Measurements from ENCODE around the gene PCBP2. TPM values are rescaled to one million over a fixed set of nuclear protein-coding genes. Genes with fewer than 3 reads are reported as not detected.

Gene PCBP2
- polyA plus RNA-seq, 1 of the 3 experiments (the other 2 are of a cell fraction), result 368 TPM

DNA sequence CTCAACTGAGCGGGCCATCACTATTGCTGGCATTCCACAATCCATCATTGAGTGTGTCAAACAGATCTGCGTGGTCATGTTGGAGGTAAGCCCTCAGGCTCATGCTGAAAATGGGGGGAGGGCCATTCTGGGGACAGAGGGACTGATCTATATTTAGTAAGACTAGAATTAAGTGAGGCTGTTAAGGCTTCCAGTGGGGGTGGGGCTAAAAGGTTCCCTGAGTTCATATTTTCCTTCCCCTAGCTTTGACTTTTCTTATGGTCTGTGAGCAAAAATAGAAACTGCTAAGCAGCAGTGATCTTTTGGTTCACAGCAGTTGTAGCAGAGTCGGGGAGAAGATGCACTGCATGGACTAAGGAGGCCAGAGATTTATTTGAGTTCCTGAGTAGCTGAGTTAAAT is 9.2 kb downstream of the PCBP2 start:
- ChIA-PET CTCF (interaction anchor here (1.1 to 1.7 kb wide), 5 partner anchors 8 to 116 kb away, joined by 3 to 9 read pairs (median 4); no protein-coding TSS in a partner anchor), POLR2A (interaction anchor here (0.7 to 1.7 kb wide), 3 partner anchors 12 to 21 kb away, joined by 3 to 4 read pairs (median 3); no protein-coding TSS in a partner anchor)
- 51% methylated on average over 2 of the region's 3 CpGs for WGBS (ENCODE audit: low lambda C conversion rate)
- no peak for DNase-seq
- Histone ChIP-seq H3K79me2 (ENCODE audit: insufficient read depth) (peaks cover 98% of the 10 kb centered on the region), H3K27me3 (ENCODE audit: insufficient read depth) (no peaks in the 10 kb centered on the region), H3K4me3 (ENCODE audit: low read depth in 2 of 2, low read length in 1 of 2) (no peak overlapping the region), H2AFZ (ENCODE audit: low read depth) (no peak overlapping the region), H3K9ac (no peak overlapping the region), H3K36me3 (replicated peaks in 1 of 2; ENCODE audit: control insufficient read depth in 1 of 2, insufficient read depth in 2 of 2, low read length in 1 of 2) (peaks cover 92 to 96% of the 10 kb centered on the region in 2 experiments), H3K27ac (ENCODE audit: low read depth in 2 of 2, low read length in 1 of 2) (peak overlapping the region in 1 of 2 experiments; percentile 8; a peak in 1 of 4 replicates), H4K20me1 (ENCODE audit: insufficient read depth) (peaks cover 97% of the 10 kb centered on the region), H3K9me3 (no peaks in the 10 kb centered on the region), H3K9me2 (no peaks in the 10 kb centered on the region), H3F3A (replicated peaks; ENCODE audit: insufficient read depth) (peaks cover 47% of the 10 kb centered on the region), H3K4me2 (no peak overlapping the region), H3K4me1 (ENCODE audit: control insufficient read depth in 1 of 2, insufficient read depth in 2 of 2, low read depth in 1 of 2, low read length in 1 of 2) (peaks cover 4 to 7% of the 10 kb centered on the region in 2 experiments; a peak in 2 of 4 replicates)
- TF ChIP-seq, protein P1, sequence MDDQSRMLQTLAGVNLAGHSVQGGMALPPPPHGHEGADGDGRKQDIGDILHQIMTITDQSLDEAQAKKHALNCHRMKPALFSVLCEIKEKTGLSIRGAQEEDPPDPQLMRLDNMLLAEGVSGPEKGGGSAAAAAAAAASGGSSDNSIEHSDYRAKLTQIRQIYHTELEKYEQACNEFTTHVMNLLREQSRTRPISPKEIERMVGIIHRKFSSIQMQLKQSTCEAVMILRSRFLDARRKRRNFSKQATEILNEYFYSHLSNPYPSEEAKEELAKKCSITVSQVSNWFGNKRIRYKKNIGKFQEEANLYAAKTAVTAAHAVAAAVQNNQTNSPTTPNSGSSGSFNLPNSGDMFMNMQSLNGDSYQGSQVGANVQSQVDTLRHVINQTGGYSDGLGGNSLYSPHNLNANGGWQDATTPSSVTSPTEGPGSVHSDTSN (IDR thresholded peaks at IDR 0.05), result no peak
- TF ChIP-seq POLR2AphosphoS5 (IDR thresholded peaks at IDR 0.05; ENCODE audit: low read depth, low read length), result peak; percentile 11; the same call in 1 of the 2 replicates

DNA sequence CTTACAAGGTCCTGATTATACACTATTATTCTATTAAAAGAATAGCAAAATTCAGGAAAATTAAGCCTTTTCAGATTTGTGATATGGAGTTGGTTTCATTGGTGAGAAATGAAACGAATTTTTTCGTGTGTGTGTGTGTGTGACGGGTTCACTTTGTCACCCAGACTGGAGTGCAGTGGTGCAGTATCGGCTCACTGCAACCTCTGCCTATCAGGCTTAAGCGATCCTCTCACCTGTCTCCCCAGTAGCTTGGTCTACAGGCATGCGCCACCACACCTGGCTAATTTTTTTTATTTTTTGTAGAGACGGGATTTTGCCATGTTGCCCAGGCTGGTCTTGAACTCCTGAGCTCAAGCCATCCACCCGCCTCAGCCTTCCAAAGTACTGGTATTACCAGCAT is 9.7 kb downstream of the PCBP2 start:
- POLR2A ChIA-PET, result interaction anchor here (0.7 to 1.7 kb wide), 4 partner anchors 12 to 20 kb away, joined by 3 to 4 read pairs (median 3); no protein-coding TSS in a partner anchor
- peaks cover 4 to 7% of the 10 kb centered on the region in 2 experiments; a peak in 2 of 4 replicates for H3K4me1 ChIP-seq (ENCODE audit: control insufficient read depth in 1 of 2, insufficient read depth in 2 of 2, low read depth in 1 of 2, low read length in 1 of 2)
- CTCF ChIA-PET, result interaction anchor here (1.1 to 1.7 kb wide), 6 partner anchors 9 to 117 kb away, joined by 3 to 9 read pairs (median 4); no protein-coding TSS in a partner anchor
- no peaks in the 10 kb centered on the region for H3K9me2 ChIP-seq
- no peak for DNase-seq
- H3K9ac ChIP-seq, result no peak overlapping the region
- no peak overlapping the region for H3K4me2 ChIP-seq
- WGBS (ENCODE audit: low lambda C conversion rate), result 94% methylated on average over 8 of the region's 8 CpGs
- no peak overlapping the region for H3K27ac ChIP-seq (ENCODE audit: low read depth in 2 of 2, low read length in 1 of 2)
- TF ChIP-seq FOXJ3 (CRISPR knock-in tag; IDR thresholded peaks at IDR 0.05), result no peak
- TF ChIP-seq TEAD4 (IDR thresholded peaks at IDR 0.05; ENCODE audit: borderline replicate concordance, insufficient read depth), result no peak
- no peak for TF ChIP-seq TAF1 (IDR thresholded peaks at IDR 0.05; ENCODE audit: borderline replicate concordance, low read depth, low read length)
- TF ChIP-seq EP300 (IDR thresholded peaks at IDR 0.05; ENCODE audit: borderline replicate concordance in 1 of 2, low read depth in 1 of 2, low read length in 1 of 2), result no peak
- TF ChIP-seq MEF2A (IDR thresholded peaks at IDR 0.05; ENCODE audit: borderline replicate concordance, low read depth), result no peak
- no peak for TF ChIP-seq POLR2AphosphoS5 (IDR thresholded peaks at IDR 0.05; ENCODE audit: low read depth, low read length)
- no peak for TF ChIP-seq NRF1 (IDR thresholded peaks at IDR 0.05; ENCODE audit: low read depth, low read length)
- no peak for TF ChIP-seq GATA2 (CRISPR knock-in tag; IDR thresholded peaks at IDR 0.05)
- no peak for TF ChIP-seq TCF12 (IDR thresholded peaks at IDR 0.05)
- TF ChIP-seq, protein P2, sequence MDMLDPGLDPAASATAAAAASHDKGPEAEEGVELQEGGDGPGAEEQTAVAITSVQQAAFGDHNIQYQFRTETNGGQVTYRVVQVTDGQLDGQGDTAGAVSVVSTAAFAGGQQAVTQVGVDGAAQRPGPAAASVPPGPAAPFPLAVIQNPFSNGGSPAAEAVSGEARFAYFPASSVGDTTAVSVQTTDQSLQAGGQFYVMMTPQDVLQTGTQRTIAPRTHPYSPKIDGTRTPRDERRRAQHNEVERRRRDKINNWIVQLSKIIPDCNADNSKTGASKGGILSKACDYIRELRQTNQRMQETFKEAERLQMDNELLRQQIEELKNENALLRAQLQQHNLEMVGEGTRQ (IDR thresholded peaks at IDR 0.05; ENCODE audit: borderline replicate concordance, low read depth, low read length), result no peak
- no peak for TF ChIP-seq ELF1 (IDR thresholded peaks at IDR 0.05)
- TF ChIP-seq SIN3A (IDR thresholded peaks at IDR 0.05; ENCODE audit: borderline replicate concordance, low read depth, low read length), result no peak
- TF ChIP-seq SMC3 (IDR thresholded peaks at IDR 0.05; ENCODE audit: low read depth, low read length), result no peak
- no peak for TF ChIP-seq GABPA (IDR thresholded peaks at IDR 0.05; ENCODE audit: low read depth)
- H2AFZ ChIP-seq (ENCODE audit: low read depth), result no peak overlapping the region
- H3K4me3 ChIP-seq (ENCODE audit: low read depth in 2 of 2, low read length in 1 of 2), result no peak overlapping the region
- no peaks in the 10 kb centered on the region for H3K27me3 ChIP-seq (ENCODE audit: insufficient read depth)
- H3K79me2 ChIP-seq (ENCODE audit: insufficient read depth), result peaks cover 97% of the 10 kb centered on the region
- no peaks in the 10 kb centered on the region for H3K9me3 ChIP-seq
- peaks cover 97% of the 10 kb centered on the region for H4K20me1 ChIP-seq (ENCODE audit: insufficient read depth)
- peaks cover 47% of the 10 kb centered on the region for H3F3A ChIP-seq (replicated peaks; ENCODE audit: insufficient read depth)
- peaks cover 92 to 96% of the 10 kb centered on the region in 2 experiments for H3K36me3 ChIP-seq (replicated peaks in 1 of 2; ENCODE audit: control insufficient read depth in 1 of 2, insufficient read depth in 2 of 2, low read length in 1 of 2)
